GM12874 (cell line): Measurements from ENCODE around the gene CDH23.

Source experiments
- TF ChIP-seq, protein P1 (sequence below): IDR thresholded peaks from 2 replicates; pipeline ENCODE4 v1.5.1; 2011; ENCODE audit warnings: low read depth, mild to moderate bottlenecking, control low read depth, low read length, moderate library complexity; ENCODE audit not compliant: insufficient read depth

The CDH23 gene

DNA sequence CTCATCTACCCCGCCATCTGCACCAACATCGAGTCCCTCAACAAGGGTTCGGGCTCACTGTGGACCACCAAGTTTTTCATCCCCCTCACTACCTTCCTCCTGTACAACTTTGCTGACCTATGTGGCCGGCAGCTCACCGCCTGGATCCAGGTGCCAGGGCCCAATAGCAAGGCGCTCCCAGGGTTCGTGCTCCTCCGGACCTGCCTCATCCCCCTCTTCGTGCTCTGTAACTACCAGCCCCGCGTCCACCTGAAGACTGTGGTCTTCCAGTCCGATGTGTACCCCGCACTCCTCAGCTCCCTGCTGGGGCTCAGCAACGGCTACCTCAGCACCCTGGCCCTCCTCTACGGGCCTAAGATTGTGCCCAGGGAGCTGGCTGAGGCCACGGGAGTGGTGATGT, 34.6 kb upstream of the CDH23 start:
- TF ChIP-seq, protein P1, sequence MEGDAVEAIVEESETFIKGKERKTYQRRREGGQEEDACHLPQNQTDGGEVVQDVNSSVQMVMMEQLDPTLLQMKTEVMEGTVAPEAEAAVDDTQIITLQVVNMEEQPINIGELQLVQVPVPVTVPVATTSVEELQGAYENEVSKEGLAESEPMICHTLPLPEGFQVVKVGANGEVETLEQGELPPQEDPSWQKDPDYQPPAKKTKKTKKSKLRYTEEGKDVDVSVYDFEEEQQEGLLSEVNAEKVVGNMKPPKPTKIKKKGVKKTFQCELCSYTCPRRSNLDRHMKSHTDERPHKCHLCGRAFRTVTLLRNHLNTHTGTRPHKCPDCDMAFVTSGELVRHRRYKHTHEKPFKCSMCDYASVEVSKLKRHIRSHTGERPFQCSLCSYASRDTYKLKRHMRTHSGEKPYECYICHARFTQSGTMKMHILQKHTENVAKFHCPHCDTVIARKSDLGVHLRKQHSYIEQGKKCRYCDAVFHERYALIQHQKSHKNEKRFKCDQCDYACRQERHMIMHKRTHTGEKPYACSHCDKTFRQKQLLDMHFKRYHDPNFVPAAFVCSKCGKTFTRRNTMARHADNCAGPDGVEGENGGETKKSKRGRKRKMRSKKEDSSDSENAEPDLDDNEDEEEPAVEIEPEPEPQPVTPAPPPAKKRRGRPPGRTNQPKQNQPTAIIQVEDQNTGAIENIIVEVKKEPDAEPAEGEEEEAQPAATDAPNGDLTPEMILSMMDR, result no peak

DNA sequence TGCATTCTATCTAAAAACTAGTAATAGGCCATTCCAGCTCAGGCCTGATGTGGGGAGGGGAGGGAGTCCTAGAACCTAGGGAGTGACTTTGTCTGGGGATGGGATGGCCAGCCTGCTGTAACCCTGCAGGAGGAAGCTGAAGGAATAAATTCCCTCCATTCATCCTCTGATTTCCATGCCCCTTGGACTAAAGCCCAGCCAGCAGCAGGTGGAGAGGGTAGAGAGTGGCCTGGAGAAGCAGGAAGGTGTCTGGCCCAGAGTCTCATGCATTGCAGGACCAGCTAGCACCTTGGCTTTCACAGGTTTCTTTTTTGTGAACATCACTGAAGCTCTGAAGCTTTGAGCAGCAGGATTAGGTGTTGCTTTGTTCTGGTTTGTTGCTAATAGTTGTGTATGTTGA, 32.8 kb upstream of the CDH23 start:
- TF ChIP-seq, protein P1, result no peak

DNA sequence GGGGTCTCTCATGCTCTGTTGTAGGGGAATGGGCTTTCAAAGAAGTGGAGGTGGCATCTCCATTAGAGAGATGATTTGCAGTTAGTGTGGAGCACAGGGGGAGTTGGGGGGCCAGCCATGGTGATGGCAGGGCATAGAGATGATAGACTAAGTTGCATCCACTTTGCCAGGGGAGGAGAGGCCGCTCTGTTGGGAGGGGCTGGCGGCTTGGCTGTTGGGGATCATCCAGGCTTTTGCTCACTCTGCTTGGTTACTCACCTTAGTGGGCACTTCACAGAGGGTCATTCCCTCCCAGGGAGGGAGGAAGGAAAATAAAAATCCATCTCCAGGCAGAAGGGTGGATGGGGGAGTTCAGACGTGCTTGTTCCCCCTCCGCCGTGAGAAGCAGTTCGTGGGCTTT, 31.4 kb upstream of the CDH23 start:
- TF ChIP-seq, protein P1, result no peak

- TF ChIP-seq, protein P1, result no peak
Measured at GRCh38 chr10:71366690-71367089, 30.0 kb upstream of the CDH23 start.

DNA sequence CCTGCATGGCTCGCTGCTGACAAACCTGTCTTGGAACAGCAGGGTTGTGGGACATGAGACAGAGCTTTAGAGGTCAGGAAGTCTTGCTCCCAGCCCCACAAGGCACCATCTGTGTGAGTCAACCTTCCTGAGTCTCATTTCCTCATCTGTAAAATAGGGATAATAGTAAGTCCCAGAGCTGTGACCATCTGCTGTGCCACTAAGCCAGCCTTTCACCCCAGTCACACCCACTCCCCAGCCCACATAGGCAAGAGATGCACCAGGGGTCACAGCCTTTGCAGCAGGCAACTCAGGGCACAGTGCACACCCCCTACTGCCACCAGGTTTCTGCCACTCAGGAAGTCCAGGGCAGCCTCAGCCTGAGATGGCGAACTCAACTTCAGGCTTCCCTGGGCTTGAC, 29.4 kb upstream of the CDH23 start:
- TF ChIP-seq, protein P1, result no peak

GRCh38 chr10:71368176-71368575, 28.5 kb upstream of the CDH23 start:
- TF ChIP-seq, protein P1, result no peak

GRCh38 chr10:71368643-71369042, 28.1 kb upstream of the CDH23 start:
- TF ChIP-seq, protein P1, result peak; percentile 14; the same call in 1 of the 2 replicates

DNA sequence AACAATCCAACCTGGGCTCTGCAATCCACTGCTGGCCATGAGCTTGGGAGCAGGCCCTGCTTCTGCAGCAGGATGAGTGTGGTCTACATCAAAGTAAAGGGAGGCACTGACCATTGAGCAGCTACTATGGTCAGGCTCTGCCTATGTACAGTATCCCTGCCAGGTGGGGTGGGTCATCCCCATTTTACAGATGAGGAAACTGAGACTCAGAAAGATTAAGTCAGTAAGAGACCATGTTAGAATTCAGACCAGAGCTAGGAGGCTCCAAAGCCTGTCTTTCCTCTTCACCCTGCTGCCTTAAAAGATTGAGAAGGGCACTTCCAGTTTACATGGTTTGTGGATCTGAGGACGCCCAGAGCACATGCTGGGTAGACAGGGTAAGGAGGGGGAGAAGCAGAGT, 27.1 kb upstream of the CDH23 start:
- TF ChIP-seq, protein P1, result no peak
